GM21423 (cell line): Measurements from ENCODE around the gene ZNF583.

ENCODE experiments used
- ATAC-seq: cut with Tn5 transposase; IDR thresholded peaks from one replicate; pipeline ENCODE4 v1.9.1; 2021; ENCODE audit warnings: mild to moderate bottlenecking, moderate library complexity; ENCODE audit not compliant: unreplicated experiment

ZNF583 gene

DNA sequence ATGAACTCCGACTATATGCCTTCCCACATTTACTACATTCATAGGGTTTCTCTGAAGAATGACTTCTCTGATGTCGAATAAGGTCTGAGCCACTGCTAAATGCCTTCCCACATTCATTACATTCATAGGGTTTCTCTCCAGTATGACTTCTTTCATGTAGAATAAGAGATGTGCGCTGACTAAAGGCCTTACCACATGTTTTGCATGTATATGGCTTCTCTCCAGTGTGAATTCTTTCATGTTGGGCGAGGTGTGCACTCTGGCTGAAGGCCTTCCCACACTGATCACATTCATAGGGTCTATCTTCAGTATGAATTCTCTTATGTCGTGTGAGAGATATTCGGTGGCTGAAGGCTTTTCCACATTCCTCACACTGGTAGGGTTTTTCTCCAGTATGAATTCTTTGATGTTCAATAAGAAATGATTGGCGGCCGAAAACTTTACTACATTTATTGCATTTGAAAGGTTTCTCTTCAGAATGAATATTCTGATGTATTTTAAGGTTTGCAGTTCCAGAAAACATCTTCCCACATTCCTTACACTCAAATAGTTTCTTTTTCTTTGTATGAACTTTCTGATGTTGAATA lies 37.2 kb downstream of the ZNF583 start:
- ATAC-seq: no peak

- no peak for ATAC-seq
Measured at GRCh38 chr19:56474308-56474707, 70.2 kb downstream of the ZNF583 start.

DNA sequence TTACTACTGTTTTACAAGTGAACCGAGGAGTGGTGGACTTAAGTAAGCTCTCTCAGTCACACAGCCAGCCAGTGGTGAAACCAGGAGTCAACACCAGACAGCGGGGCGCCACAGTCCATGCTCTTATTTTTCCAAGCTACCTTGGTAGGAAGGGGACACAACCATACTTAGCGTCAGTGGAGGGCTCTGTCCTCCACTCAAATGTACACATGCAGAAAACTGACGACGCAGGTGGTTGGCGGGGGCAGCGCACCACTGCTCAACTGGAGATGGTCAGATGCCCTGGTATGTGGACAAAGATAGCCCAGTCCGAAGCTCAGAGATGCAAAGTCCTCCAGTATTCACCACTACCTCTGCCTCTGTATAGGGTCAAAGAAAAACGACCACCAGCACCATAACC lies 72.0 kb downstream of the ZNF583 start:
- no peak for ATAC-seq
